Head of caudate nucleus (tissue), 42 donors: ENCODE measurements around the gene SLC25A30.
"Not testable (repeated sequence)": the region's sequence is repeated elsewhere in the genome, so short reads cannot be mapped to it uniquely, and the experiment has no call there.

Experiments
- DNase-seq, 42 donors: peaks; one replicate each; pipeline versions ENCODE4 v3.0.0 to v3.0.0-alpha.2; 2020 to 2021; ENCODE audit warnings: mixed read lengths in 7 of 42
- intact Hi-C: fragments of 100-400 bp; cut with DNase I; formaldehyde crosslinking; loops from one replicate; pipeline ENCODE4 v1.15.0; 2022

SLC25A30 gene

GRCh38 chr13:45401314-45401713, 16.9 kb downstream of the SLC25A30 start:
- intact Hi-C loops = no loop called here
- no peak for DNase-seq

- DNase-seq = no peak
- intact Hi-C loops = no loop called here
These were observed 19.3 kb downstream of the SLC25A30 start for GRCh38 chr13:45398877-45399276.

GRCh38 chr13:45396533-45397095, 21.6 kb downstream of the SLC25A30 start:
- no peak for DNase-seq
- intact Hi-C loops = no loop called here

- intact Hi-C loops = no loop called here
- peak in 41 of 42 donors; percentile 13 to 74 (median 50) for DNase-seq
These were observed 24.1 kb downstream of the SLC25A30 start for GRCh38 chr13:45393941-45394570.

- intact Hi-C loops = no loop called here
These were observed 25.4 kb downstream of the SLC25A30 start for GRCh38 chr13:45392811-45393210.

GRCh38 chr13:45391926-45392325, 26.2 kb downstream of the SLC25A30 start:
- no peak for DNase-seq
- intact Hi-C loops = no loop called here

More at GRCh38 chr13:45392811-45393210, 25.4 kb downstream of the SLC25A30 start:
- DNase-seq = no peak

- intact Hi-C loops = not testable (repeated sequence)
These were observed 27.0 kb downstream of the SLC25A30 start for GRCh38 chr13:45391128-45391527.

GRCh38 chr13:45390348-45390747, 27.8 kb downstream of the SLC25A30 start:
- intact Hi-C loops = not testable (repeated sequence)

More at GRCh38 chr13:45391128-45391527, 27.0 kb downstream of the SLC25A30 start:
- DNase-seq = not testable (repeated sequence)

GRCh38 chr13:45388664-45389063, 29.5 kb downstream of the SLC25A30 start:
- intact Hi-C loops = no loop called here
- DNase-seq = no peak

More at GRCh38 chr13:45390348-45390747, 27.8 kb downstream of the SLC25A30 start:
- DNase-seq = not testable (repeated sequence)

GRCh38 chr13:45386892-45387575, 31.1 kb downstream of the SLC25A30 start:
- DNase-seq, intact Hi-C loops: not testable (repeated sequence)

DNA sequence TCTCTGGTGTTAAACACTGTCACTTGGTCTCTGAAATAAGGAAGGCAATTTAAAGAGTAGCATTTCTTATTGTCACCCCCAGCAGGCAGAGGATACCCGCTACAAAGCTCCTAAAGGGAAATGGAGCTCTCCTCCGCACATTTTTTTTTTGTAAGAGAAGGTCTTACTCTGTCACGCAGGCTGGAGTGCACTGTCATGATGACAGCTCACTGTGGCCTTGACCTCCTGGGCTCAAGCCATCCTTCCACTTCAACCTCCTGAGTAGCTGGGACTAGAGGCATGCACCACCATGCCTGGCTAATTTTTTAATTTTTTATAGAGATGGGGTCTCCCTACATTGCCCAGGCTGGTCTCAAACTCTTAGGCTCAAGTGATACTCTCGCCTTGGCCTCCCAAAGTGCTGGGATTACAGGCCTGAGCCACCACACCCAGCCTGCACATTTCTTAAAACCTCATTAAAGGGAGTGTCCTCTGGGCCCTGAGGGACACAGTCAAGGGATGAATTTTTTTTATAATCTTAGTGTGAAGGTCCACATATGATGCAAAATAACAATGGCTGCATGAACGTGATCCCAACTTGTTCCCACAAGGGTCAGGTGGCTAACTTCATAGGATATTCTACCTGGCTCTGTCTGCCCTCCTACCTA, 32.1 kb downstream of the SLC25A30 start:
- DNase-seq = no peak
- intact Hi-C loops = no loop called here

DNA sequence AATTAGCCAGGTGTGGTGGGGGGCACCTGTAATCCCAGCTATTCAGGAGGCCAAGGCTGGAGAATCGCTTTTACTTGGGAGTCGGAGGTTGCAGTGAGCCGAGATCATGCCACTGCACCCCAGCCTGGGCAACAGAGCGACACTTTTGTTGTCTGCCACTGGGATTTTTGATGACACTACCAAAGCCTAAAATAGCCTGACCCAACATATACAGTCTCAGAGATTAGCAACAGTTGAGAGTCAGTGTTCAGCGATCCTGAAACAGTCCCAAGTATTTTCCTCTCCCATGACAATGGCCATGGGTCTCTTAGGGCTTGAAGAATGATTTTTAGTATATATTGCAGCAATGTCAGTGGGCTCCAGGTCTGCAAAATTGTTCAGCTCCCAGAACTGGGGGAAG, 32.9 kb downstream of the SLC25A30 start:
- intact Hi-C loops = no loop called here
- no peak for DNase-seq

- intact Hi-C loops = no loop called here
- no peak for DNase-seq
These were observed 33.5 kb downstream of the SLC25A30 start for GRCh38 chr13:45384474-45385174.

DNA sequence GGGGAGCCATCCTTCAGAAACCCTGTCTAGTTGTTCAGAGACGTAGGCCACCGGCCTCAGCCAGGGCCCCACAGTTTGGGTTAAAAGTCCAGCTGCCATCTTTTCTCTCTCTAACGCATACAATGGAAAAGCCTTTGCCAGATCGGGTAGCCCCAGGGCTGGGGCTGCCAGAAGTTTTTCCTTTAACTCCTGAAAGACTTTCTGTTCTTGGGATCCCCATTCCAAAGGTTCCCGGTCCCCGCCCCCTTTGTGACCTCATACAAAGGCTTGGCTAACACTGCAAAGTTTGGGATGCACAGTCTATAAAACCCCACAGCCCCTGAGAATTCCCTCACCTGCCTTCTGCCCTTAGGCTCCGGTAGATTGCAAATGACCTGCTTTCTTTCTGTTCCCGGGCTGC, 35.4 kb downstream of the SLC25A30 start:
- DNase-seq, intact Hi-C loops: not testable (repeated sequence)

DNA sequence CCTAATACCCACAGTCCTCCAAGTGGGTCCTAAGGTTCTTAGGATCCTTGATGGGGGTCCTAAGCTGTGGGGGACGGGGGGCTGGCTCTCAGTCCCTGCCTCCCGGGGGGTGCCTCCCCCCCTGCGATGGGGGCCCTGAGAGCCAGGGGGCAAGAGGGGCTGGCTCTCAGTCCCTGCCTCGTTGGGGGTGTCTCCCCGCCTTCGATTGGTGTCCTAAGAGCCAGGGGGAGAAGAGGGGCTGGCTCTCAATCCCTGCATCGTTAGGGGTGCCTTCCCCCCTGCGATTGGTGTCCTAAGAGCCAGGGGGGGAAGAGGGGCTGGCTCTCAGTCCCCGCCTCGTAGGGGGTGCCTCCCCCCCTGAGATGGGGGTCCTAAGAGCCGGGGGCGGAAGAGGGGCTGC, 37.0 kb downstream of the SLC25A30 start:
- DNase-seq = no peak
- intact Hi-C loops = no loop called here

DNA sequence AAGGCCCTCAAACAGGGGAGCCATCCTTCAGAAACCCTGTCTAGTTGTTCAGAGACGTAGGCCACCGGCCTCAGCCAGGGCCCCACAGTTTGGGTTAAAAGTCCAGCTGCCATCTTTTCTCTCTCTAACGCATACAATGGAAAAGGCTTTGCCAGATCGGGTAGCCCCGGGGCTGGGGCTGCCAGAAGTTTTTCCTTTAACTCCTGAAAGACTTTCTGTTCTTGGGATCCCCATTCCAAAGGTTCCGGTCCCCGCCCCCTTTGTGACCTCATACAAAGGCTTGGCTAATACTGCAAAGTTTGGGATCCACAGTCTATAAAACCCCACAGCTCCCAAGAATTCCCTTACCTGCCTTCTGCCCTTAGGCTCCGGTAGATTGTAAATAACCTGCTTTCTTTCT, 37.5 kb downstream of the SLC25A30 start:
- intact Hi-C loops, DNase-seq: not testable (repeated sequence)

DNA sequence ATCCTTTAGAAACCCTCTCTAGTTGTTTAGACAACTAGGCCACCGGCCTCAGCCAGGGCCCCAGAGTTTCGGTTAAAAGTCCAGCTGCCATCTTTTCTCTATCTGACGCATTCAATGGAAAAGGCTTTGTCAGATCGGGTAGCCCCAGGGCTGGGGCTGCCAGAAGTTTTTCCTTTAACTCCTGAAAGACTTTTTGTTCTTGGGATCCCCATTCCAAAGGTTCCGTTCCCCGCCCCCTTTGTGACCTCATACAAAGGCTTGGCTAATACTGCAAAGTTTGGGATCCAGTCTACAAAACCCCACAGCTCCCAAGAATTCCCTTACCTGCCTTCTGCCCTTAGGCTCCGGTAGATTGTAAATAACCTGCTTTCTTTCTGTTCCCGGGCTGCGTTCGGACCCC, 38.7 kb downstream of the SLC25A30 start:
- intact Hi-C loops, DNase-seq: not testable (repeated sequence)

DNA sequence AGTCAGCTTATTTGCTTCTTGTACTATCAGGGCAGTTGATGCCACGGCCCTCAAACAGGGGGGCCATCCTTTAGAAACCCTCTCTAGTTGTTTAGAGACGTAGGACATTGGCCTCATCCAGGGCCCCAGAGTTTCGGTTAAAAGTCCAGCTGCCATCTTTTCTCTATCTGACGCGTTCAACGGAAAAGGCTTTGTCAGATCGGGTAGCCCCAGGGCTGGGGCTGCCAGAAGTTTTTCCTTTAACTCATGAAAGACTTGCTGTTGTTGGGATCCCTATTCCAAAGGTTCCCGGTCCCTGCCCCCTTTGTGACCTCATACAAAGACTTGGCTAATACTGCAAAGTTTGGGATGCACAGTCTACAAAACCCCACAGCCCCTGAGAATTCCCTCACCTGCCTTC, 39.4 kb downstream of the SLC25A30 start:
- DNase-seq, intact Hi-C loops: not testable (repeated sequence)

- DNase-seq, intact Hi-C loops: not testable (repeated sequence)
These were observed 40.9 kb downstream of the SLC25A30 start for GRCh38 chr13:45377314-45377713.
